SU-DHL-6 (cell line): ENCODE data around the gene ZMIZ1.

Source experiments
- CTCF ChIP-seq: fragments of 200-600 bp; sonication (generic); IDR thresholded peaks from one replicate; pipeline ENCODE4 v1.5.1; 2017; ENCODE audit warnings: antibody characterized with exemption, mild to moderate bottlenecking, low read length, moderate library complexity; ENCODE audit not compliant: insufficient read depth, poor library complexity, severe bottlenecking
- EZH2phosphoT487 ChIP-seq: fragments of 200-600 bp; sonication (generic), shearing (Covaris generic); conservative IDR thresholded peaks from 2 replicates; pipeline ENCODE4 v1.6.1; 2018; ENCODE audit warnings: mild to moderate bottlenecking, antibody characterized with exemption, low read length, moderate library complexity, mixed read lengths

DNA sequence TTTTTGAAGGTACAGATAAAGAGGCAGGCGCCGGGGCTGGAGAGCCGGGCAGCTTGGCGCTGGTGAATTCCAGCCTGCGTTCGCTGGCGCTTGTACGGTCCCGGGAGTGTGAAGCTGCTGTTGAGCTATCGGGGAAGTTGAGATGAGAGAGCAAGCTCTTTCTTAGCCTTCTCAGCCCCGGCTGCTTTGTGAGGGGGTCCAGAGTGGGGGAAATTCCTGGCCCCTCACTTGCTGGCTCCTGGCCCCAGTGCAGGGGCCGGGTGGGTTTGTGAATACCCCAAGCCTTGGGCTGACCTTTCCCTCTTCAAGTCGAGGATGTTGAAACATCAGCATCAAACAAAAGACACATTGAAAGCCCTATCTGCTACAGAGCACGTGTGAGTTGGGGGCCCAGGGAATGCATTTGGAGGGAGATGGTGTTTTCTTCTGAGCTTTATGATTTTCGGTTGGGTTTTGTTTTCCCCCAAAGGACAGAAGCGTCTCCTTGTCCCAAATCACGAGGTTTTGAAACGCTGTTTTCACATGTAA is 2.7 kb downstream of the ZMIZ1 start:
- TF ChIP-seq CTCF (no peak), EZH2phosphoT487 (no peak)
